ENCODE data around the gene RFESD. TPM values are rescaled to one million over a fixed set of nuclear protein-coding genes. Genes with fewer than 3 reads are reported as not detected.
A peak's percentile ranks its signal among the peaks of the same experiment; 100 is the strongest.

Gene RFESD
- total and polyA plus RNA-seq, 2 of the 13 experiments (the other 11 are each of a cell fraction or from before 2014, with no cell fraction given): 1.1 to 2.2 TPM

DNA sequence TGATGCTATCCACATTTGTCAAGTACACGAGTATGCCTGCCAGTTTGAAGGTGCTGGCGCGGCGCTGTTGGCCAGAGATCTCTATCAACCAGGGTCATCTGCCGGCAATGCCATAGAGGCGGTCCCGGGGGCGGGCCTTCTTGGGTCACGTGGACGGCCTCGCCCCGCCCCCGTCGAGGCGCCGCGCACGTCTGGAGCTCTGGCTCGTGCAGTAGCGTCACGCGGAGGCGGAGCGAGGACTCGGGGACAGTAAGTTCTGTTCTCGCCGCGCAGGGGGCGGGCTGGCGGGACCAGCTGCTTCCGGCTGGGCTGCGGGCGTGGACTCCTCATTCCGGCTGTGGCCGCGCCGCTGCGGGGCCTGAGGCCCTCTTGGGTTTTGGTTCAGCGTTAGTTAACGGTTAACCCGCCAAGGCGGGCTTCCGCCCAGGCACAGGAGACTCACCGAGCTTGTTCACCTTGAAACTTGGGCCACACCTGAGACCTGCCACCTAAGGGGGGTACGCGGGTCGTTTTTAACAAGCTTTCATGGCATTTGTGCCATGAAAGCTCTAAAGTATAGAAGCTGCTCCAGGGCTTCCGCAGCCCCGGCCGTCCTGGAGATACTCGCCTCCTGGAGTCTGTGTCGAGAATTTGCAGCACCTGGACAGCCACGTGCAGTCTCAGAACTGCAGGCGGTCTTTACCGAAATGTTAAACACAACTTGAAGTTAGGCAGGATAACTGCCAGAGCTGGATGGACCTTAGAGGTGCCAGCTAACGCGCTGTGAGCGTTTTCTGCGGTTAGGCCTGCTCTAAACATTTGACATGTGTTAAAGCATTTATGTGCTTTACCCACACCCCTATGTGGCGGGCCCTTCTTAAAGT, at the start of gene RFESD (continued):
- TF ChIP-seq ZNF562 (CRISPR knock-in tag; IDR thresholded peaks at IDR 0.05; ENCODE audit: borderline replicate concordance): no peak
- TF ChIP-seq, protein P1, sequence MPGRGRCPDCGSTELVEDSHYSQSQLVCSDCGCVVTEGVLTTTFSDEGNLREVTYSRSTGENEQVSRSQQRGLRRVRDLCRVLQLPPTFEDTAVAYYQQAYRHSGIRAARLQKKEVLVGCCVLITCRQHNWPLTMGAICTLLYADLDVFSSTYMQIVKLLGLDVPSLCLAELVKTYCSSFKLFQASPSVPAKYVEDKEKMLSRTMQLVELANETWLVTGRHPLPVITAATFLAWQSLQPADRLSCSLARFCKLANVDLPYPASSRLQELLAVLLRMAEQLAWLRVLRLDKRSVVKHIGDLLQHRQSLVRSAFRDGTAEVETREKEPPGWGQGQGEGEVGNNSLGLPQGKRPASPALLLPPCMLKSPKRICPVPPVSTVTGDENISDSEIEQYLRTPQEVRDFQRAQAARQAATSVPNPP (CRISPR knock-in tag; IDR thresholded peaks at IDR 0.05): no peak
- TF ChIP-seq, protein P2, sequence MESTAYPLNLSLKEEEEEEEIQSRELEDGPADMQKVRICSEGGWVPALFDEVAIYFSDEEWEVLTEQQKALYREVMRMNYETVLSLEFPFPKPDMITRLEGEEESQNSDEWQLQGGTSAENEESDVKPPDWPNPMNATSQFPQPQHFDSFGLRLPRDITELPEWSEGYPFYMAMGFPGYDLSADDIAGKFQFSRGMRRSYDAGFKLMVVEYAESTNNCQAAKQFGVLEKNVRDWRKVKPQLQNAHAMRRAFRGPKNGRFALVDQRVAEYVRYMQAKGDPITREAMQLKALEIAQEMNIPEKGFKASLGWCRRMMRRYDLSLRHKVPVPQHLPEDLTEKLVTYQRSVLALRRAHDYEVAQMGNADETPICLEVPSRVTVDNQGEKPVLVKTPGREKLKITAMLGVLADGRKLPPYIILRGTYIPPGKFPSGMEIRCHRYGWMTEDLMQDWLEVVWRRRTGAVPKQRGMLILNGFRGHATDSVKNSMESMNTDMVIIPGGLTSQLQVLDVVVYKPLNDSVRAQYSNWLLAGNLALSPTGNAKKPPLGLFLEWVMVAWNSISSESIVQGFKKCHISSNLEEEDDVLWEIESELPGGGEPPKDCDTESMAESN (CRISPR knock-in tag; conservative IDR thresholded peaks at IDR 0.05): no peak
- no peak for TF ChIP-seq ZSCAN12 (CRISPR knock-in tag; IDR thresholded peaks at IDR 0.05)
- TF ChIP-seq, protein P3, sequence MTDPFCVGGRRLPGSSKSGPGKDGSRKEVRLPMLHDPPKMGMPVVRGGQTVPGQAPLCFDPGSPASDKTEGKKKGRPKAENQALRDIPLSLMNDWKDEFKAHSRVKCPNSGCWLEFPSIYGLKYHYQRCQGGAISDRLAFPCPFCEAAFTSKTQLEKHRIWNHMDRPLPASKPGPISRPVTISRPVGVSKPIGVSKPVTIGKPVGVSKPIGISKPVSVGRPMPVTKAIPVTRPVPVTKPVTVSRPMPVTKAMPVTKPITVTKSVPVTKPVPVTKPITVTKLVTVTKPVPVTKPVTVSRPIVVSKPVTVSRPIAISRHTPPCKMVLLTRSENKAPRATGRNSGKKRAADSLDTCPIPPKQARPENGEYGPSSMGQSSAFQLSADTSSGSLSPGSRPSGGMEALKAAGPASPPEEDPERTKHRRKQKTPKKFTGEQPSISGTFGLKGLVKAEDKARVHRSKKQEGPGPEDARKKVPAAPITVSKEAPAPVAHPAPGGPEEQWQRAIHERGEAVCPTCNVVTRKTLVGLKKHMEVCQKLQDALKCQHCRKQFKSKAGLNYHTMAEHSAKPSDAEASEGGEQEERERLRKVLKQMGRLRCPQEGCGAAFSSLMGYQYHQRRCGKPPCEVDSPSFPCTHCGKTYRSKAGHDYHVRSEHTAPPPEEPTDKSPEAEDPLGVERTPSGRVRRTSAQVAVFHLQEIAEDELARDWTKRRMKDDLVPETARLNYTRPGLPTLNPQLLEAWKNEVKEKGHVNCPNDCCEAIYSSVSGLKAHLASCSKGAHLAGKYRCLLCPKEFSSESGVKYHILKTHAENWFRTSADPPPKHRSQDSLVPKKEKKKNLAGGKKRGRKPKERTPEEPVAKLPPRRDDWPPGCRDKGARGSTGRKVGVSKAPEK (CRISPR knock-in tag; IDR thresholded peaks at IDR 0.05; ENCODE audit: borderline replicate concordance): no peak
- peak; percentile 21; the same call in 1 of the 2 replicates for TF ChIP-seq FOXJ3 (CRISPR knock-in tag; IDR thresholded peaks at IDR 0.05; ENCODE audit: borderline replicate concordance)
- TF ChIP-seq, protein P4, sequence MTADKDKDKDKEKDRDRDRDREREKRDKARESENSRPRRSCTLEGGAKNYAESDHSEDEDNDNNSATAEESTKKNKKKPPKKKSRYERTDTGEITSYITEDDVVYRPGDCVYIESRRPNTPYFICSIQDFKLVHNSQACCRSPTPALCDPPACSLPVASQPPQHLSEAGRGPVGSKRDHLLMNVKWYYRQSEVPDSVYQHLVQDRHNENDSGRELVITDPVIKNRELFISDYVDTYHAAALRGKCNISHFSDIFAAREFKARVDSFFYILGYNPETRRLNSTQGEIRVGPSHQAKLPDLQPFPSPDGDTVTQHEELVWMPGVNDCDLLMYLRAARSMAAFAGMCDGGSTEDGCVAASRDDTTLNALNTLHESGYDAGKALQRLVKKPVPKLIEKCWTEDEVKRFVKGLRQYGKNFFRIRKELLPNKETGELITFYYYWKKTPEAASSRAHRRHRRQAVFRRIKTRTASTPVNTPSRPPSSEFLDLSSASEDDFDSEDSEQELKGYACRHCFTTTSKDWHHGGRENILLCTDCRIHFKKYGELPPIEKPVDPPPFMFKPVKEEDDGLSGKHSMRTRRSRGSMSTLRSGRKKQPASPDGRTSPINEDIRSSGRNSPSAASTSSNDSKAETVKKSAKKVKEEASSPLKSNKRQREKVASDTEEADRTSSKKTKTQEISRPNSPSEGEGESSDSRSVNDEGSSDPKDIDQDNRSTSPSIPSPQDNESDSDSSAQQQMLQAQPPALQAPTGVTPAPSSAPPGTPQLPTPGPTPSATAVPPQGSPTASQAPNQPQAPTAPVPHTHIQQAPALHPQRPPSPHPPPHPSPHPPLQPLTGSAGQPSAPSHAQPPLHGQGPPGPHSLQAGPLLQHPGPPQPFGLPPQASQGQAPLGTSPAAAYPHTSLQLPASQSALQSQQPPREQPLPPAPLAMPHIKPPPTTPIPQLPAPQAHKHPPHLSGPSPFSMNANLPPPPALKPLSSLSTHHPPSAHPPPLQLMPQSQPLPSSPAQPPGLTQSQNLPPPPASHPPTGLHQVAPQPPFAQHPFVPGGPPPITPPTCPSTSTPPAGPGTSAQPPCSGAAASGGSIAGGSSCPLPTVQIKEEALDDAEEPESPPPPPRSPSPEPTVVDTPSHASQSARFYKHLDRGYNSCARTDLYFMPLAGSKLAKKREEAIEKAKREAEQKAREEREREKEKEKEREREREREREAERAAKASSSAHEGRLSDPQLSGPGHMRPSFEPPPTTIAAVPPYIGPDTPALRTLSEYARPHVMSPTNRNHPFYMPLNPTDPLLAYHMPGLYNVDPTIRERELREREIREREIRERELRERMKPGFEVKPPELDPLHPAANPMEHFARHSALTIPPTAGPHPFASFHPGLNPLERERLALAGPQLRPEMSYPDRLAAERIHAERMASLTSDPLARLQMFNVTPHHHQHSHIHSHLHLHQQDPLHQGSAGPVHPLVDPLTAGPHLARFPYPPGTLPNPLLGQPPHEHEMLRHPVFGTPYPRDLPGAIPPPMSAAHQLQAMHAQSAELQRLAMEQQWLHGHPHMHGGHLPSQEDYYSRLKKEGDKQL (CRISPR knock-in tag; IDR thresholded peaks at IDR 0.05; ENCODE audit: low read depth): peak; percentile 27; the same call in 1 of the 2 replicates
- no peak for TF ChIP-seq NFE2L2 (IDR thresholded peaks at IDR 0.05; ENCODE audit: low read length)
- TF ChIP-seq, protein P5, sequence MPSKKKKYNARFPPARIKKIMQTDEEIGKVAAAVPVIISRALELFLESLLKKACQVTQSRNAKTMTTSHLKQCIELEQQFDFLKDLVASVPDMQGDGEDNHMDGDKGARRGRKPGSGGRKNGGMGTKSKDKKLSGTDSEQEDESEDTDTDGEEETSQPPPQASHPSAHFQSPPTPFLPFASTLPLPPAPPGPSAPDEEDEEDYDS (CRISPR knock-in tag; IDR thresholded peaks at IDR 0.05): peak; percentile 87
- TF ChIP-seq, protein P6, sequence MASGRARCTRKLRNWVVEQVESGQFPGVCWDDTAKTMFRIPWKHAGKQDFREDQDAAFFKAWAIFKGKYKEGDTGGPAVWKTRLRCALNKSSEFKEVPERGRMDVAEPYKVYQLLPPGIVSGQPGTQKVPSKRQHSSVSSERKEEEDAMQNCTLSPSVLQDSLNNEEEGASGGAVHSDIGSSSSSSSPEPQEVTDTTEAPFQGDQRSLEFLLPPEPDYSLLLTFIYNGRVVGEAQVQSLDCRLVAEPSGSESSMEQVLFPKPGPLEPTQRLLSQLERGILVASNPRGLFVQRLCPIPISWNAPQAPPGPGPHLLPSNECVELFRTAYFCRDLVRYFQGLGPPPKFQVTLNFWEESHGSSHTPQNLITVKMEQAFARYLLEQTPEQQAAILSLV (CRISPR knock-in tag; IDR thresholded peaks at IDR 0.05; ENCODE audit: borderline replicate concordance): peak; percentile 84; the same call in 1 of the 2 replicates
- no peak; the same call in 1 of the 2 replicates for TF ChIP-seq RFX5 (IDR thresholded peaks at IDR 0.05; ENCODE audit: low read depth, low read length)
- no peak for TF ChIP-seq ATF7 (IDR thresholded peaks at IDR 0.05)
- no peak for TF ChIP-seq ATF7 (CRISPR knock-in tag; IDR thresholded peaks at IDR 0.05)
- TF ChIP-seq ZNF510 (CRISPR knock-in tag; IDR thresholded peaks at IDR 0.05; ENCODE audit: low read depth): 0 out of 2 replicates have a peak, but pooled peaks have one; percentile 30
- TF ChIP-seq CHD4 (IDR thresholded peaks at IDR 0.05; ENCODE audit: borderline replicate concordance, low read length): no peak
